ENCODE data around the gene KCNA4. TPM values are rescaled to one million over a fixed set of nuclear protein-coding genes. Genes with fewer than 3 reads are reported as not detected.

The KCNA4 gene
- total RNA-seq, 1 donor from 2014 or later: not detected

DNA sequence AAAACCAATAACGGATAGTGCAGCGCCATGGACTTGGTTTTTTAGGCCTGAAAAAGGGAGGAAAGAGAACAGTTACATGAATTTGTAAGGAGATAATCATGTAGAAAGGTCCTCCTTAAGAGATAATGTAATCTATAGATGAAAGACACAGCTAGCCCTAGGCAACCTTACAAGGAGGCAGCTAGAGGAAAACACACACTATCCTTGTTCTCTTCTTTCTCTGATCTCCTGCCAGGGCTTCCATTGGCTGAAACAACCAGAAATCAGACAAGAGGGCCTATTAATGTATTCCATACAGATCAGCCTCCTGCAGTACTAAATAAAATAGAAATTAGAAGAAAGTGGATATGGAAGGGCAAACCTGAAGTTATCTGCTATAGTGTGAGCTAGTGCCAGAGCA lies 53.0 kb downstream of the KCNA4 start:
- TF ChIP-seq CTCF (IDR thresholded peaks at IDR 0.05): no peak
- Mint-ChIP-seq H3K4me3 (no peak overlapping the region), H3K27me3 (no peaks in the 10 kb centered on the region), H3K27ac (no peak overlapping the region), H3K4me1 (no peaks in the 10 kb centered on the region), H3K9me3 (peaks cover 2% of the 10 kb centered on the region), H3K36me3 (ENCODE audit: low read depth) (no peaks in the 10 kb centered on the region)
- no peak for DNase-seq
- no peak for ATAC-seq (ENCODE audit: low read depth)
- intact Hi-C loops (cut with micrococcal nuclease): no loop called here
- ChIA-PET CTCF (no interaction called here), POLR2A (no interaction called here)

DNA sequence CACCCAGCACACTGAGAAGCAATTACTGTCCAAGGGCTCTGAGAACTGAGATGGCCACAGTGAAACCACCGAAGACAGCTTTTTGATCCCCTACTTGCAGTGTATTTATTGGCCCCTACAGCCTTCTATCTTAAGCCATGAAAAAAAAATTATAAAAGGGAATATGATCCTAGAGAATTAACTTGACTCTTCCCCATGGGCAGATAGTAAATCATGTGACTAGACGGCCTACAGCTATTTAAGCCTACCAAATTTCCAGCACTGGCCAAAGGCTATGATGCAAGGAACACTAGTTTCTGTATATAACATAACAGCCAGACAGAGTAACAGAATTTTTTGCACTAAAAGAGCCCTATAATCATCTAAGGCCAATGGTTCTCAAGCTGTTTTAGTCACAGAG lies 53.8 kb downstream of the KCNA4 start:
- no peak overlapping the region for H3K27ac Mint-ChIP-seq
- DNase-seq (no peak), ATAC-seq (ENCODE audit: low read depth) (no peak)
- H3K4me1 Mint-ChIP-seq: no peaks in the 10 kb centered on the region
- ChIA-PET CTCF (no interaction called here), POLR2A (no interaction called here)
- H3K4me3 Mint-ChIP-seq: no peak overlapping the region
- no peaks in the 10 kb centered on the region for H3K27me3 Mint-ChIP-seq
- peaks cover 2% of the 10 kb centered on the region for H3K9me3 Mint-ChIP-seq
- TF ChIP-seq CTCF (IDR thresholded peaks at IDR 0.05): no peak
- no peaks in the 10 kb centered on the region for H3K36me3 Mint-ChIP-seq (ENCODE audit: low read depth)
- intact Hi-C loops (cut with micrococcal nuclease): no loop called here

DNA sequence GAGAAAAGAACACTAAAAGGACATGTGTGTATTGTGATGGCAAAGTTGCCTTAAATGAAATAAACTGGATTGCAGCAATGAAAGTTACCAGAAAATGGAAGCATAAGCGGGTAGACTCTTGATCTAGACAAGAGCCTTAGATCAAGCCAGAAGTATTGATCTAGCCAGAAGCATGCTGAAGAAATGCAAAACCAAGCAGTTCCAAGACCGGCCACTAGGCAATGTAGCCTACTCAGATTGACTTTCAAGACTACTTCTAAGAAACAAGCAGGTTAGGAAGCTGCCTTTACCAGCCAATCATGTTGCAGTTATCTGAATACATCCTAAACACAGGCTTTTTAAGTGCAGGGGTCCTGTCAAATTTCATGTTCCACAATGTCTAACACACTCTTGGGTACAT lies 54.6 kb downstream of the KCNA4 start:
- Mint-ChIP-seq H3K27ac (no peak overlapping the region), H3K27me3 (no peaks in the 10 kb centered on the region), H3K36me3 (ENCODE audit: low read depth) (no peaks in the 10 kb centered on the region), H3K4me3 (no peak overlapping the region), H3K4me1 (no peaks in the 10 kb centered on the region), H3K9me3 (peaks cover 2% of the 10 kb centered on the region)
- intact Hi-C loops (cut with micrococcal nuclease): no loop called here
- TF ChIP-seq CTCF (IDR thresholded peaks at IDR 0.05): no peak
- no peak for ATAC-seq (ENCODE audit: low read depth)
- POLR2A ChIA-PET: no interaction called here
- no peak for DNase-seq
- CTCF ChIA-PET: no interaction called here

Other genes starting within 250 kb of the KCNA4 start
- not detected in 2 replicates for gene FSHB, start 214.0 kb upstream of the KCNA4 start, total RNA-seq

Measured in activated B cell treated with CpG ODN at 0.5 μM for 24 hours (primary cell).